ENCODE results near the gene MED23.

The MED23 gene

DNA sequence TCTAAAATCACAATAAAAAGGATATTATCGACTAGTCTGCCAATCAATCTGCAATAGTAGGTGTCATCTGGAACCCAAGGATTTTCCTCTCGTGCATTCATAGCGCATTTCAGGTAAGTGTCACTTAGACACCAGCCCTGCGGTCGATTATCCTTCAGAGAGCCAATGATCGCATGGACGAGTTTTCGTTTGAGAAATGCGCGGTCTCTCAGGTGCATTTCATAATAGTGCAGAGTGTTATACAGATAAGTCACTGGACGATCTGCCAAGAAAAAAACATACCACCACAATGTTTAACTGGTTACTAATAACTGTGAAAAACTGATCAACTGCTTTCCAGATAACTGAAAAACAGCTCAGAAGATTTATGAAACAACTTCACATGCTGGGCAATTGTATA, 34.0 kb downstream of the MED23 start:
- DNase-seq (ENCODE audit: low read depth, low spot score), result no peak
- TF ChIP-seq, protein P1, sequence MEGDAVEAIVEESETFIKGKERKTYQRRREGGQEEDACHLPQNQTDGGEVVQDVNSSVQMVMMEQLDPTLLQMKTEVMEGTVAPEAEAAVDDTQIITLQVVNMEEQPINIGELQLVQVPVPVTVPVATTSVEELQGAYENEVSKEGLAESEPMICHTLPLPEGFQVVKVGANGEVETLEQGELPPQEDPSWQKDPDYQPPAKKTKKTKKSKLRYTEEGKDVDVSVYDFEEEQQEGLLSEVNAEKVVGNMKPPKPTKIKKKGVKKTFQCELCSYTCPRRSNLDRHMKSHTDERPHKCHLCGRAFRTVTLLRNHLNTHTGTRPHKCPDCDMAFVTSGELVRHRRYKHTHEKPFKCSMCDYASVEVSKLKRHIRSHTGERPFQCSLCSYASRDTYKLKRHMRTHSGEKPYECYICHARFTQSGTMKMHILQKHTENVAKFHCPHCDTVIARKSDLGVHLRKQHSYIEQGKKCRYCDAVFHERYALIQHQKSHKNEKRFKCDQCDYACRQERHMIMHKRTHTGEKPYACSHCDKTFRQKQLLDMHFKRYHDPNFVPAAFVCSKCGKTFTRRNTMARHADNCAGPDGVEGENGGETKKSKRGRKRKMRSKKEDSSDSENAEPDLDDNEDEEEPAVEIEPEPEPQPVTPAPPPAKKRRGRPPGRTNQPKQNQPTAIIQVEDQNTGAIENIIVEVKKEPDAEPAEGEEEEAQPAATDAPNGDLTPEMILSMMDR (IDR thresholded peaks at IDR 0.05; ENCODE audit: insufficient read depth, low read length, missing control alignments), result no peak
- ChIA-PET CTCF (no interaction called here), POLR2A (no interaction called here)
- H3K4me3 ChIP-seq (ENCODE audit: low read depth, low read length), result no peak overlapping the region

DNA sequence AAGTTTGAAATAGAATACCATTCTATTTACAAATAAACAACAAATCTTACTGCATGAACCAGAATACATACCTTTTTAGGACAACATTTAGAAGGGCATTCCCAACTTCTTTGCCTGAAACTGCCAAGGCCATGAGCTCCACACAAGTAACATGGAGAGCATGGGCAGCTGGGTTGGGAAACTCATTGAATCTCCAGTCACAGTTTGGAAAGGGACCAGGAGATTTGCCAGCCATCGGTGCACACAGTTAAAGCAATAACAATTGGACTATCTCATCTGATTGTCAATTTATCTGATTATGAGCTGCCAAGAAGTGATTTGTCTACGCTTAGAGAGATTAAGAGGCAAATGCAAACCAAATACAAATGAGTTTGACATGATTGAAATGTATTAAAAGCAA, 35.1 kb downstream of the MED23 start:
- TF ChIP-seq, protein P1 (IDR thresholded peaks at IDR 0.05; ENCODE audit: insufficient read depth, low read length, missing control alignments), result no peak
- POLR2A ChIA-PET, result no interaction called here
- CTCF ChIA-PET, result no interaction called here
- H3K4me3 ChIP-seq (ENCODE audit: low read depth, low read length), result no peak overlapping the region
- no peak for DNase-seq (ENCODE audit: low read depth, low spot score)

DNA sequence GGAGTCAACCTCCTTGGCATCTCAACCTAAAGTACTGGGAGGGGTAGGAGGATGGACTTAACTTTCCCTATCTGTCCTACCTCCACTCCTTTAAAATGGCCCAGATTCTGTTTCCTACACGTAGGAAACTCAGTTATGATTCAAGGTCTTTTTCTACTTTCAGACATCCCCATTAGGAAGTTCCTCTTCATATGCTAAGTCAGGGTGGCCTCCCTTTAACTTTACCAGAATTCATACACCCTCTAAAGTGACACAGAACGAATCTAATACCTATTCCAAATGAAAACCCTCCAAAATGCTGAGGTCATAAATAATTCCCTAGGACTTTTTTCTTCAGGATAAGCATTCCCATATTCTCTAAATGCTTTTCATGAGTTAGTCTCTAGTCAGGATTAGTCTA, 39.4 kb downstream of the MED23 start:
- TF ChIP-seq, protein P1 (IDR thresholded peaks at IDR 0.05; ENCODE audit: insufficient read depth, low read length, missing control alignments), result no peak
- DNase-seq (ENCODE audit: low read depth, low spot score), result no peak
- H3K4me3 ChIP-seq (ENCODE audit: low read depth, low read length), result no peak overlapping the region
- ChIA-PET CTCF (interaction anchor here (1.6 kb wide), 1 partner anchor 39 kb away, joined by 7 read pairs; the partner anchor contains the start of gene MED23), POLR2A (no interaction called here)

DNA sequence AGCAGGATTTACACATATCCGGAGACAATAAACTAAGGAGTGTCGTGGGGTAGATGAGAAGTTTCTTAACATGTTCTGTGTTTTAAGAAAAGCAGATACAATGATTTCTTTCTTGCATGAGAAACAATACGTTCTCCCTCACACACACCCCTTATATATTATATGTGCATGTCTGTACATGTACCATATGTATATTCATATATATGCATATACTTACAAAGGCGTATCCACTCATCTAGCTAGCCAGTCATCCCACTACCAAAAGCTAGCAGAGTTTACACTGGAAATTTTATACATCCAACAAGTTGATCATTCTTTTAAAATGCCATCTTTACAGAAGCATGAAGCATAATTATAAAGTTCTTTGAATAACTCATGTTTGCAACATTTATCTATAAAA, 40.1 kb downstream of the MED23 start:
- no peak for DNase-seq (ENCODE audit: low read depth, low spot score)
- TF ChIP-seq, protein P1 (IDR thresholded peaks at IDR 0.05; ENCODE audit: insufficient read depth, low read length, missing control alignments), result no peak
- ChIA-PET CTCF (interaction anchor here (1.6 kb wide), 1 partner anchor 40 kb away, joined by 7 read pairs; the partner anchor contains the start of gene MED23), POLR2A (no interaction called here)
- no peak overlapping the region for H3K4me3 ChIP-seq (ENCODE audit: low read depth, low read length)

DNA sequence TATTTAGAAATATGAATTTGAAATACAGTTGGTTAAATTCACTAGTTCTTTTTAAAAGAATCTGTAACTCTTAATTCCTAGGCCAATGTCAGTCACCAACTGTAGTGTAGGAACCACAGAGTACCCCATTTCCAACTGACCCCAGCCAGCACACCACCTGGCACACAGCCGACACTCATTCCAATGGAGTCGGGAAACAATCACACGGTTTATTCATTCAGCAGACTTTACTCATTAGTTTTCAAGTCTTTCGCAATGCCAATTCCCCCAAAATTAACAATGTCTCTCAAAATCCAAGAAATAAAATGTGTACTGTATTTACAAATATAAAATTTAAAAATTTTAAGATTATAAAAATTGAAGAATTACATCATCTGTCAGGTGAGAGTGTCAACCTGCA, 41.5 kb downstream of the MED23 start:
- TF ChIP-seq, protein P1 (IDR thresholded peaks at IDR 0.05; ENCODE audit: insufficient read depth, low read length, missing control alignments), result no peak
- no peak overlapping the region for H3K4me3 ChIP-seq (ENCODE audit: low read depth, low read length)
- ChIA-PET POLR2A (interaction anchor here (0.5 kb wide), 1 partner anchor 11 kb away, joined by 3 read pairs; no protein-coding TSS in a partner anchor), CTCF (no interaction called here)
- no peak for DNase-seq (ENCODE audit: low read depth, low spot score)

DNA sequence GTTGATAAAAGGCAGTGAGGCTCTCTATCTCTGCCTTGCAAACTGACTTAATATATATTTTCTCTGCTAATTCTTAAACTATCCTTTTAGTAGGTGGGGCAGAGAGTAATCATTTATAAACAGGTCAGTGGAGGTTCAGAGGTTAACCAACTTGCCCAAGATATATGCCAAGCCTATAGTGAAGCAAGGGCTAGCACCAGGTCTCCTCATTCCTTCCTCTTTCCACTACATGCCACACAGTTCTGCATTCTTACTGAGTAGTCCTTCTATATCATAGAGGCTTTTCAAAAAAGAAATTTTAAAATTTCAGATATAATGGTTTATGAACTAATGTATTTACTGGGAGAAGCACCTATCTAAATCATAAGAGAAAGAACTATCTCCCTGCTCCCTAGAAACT, 46.5 kb downstream of the MED23 start:
- no peak overlapping the region for H3K4me3 ChIP-seq (ENCODE audit: low read depth, low read length)
- no peak for DNase-seq (ENCODE audit: low read depth, low spot score)
- ChIA-PET CTCF (no interaction called here), POLR2A (no interaction called here)
- TF ChIP-seq, protein P1 (IDR thresholded peaks at IDR 0.05; ENCODE audit: insufficient read depth, low read length, missing control alignments), result no peak

Data from AG04449 (cell line).